GM11168 (cell line): Measurements from ENCODE around the gene SLC4A4.

Source experiments
- in situ Hi-C: fragments of 300-500 bp; cut with MboI; formaldehyde crosslinking; loops from one replicate; pipeline ENCODE4 v1.12.0; 2022; ENCODE audit warnings: low sequenced_read_pairs; ENCODE audit not compliant: unreplicated experiment

SLC4A4 gene

DNA sequence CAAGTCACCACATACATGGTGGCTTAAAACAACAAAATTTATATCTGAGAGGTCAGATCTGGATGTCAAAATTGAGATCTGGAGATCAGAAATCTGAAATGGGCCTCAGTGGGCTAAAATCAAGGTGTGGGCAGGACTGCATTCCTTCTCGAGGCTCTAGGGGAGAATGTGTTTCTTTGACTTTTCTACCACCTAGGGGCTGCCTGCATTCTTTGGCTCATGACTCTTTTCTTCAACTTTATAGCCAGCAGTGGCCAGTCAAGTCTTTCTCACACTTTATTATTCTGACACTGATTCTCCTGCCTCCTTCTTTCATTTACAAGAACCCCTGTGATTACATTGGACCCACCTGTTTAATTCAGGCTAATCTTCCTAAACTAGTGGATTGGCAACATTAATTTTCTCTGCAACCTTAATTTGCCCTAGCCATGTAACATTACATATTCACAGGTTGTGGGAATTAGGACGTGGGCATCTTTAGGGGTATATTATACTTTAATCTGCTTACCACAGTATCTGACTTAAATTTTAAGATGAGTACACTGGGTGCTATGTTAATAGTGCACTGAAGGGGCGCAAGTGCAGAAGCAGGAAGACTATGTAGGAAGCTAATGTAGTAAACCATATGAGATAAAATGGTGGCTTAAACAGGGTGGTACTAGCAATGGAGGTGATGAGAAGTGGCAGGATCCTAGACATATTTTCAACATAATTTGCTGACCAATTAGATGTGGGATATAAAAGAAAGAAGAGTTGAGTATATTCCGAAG is 188.0 kb downstream of the SLC4A4 start:
- in situ Hi-C loops, result no loop called here

DNA sequence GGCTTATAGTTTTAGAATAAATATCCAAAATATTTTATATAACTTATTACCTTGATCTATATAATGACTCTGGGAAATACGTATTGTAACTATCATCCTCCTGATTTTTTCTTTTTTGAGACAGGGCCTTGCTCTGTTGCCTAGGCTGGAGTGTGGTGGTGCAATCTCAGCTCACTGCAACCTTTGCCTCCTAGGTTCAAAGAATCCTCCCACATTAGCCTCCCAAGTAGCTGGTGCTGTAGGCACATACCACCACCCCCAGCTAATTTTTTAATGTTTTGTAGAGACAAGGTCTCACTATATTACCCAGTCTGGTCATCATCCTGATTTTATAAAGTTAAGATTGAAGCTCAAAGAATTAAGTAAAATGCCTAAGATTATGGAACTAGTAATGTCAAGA is 193.6 kb downstream of the SLC4A4 start:
- in situ Hi-C loops, result no loop called here

DNA sequence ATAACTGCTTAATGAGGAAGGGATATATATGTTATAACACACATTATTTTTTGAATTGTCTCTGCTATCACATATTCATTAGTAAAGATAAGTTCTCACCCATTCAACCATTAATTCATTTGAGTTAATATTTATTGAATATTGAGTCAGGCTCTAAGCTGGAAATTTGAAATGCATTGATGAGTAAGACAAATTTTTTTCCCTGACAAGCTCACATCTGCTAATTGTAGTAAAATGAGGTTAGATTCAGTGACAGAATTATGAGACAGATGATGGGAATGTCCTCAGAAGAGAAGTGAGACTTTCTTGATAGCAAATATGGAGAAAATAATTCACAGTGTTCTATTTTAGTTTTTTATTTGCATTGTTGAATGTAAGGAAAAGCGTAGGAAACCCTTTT is 194.3 kb downstream of the SLC4A4 start:
- in situ Hi-C loops, result no loop called here

DNA sequence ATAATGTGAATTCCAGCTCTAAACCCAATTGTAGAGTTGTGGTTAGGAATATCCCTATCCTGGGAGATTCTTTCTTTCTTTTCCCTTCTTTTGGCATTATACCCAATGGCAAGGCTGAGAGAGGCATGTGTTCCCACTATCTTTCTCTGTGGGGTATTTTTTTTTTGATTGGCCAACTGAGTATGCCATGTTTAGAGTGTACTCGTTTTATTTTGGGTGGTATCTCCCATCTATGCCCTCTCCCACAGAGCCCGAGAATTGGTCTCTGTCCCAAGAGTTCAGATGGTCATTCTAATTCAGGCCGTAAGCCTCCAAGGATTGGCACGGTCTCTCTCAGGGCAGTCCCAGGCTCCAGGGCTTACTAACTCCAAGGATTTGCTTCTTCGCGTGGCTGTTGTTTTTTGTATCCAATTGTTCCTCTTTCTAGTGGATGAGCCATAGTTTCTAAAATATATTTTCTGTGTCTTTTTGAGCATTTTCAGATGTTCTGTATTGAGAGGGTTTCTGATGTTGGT is 198.8 kb downstream of the SLC4A4 start:
- in situ Hi-C loops, result no loop called here

DNA sequence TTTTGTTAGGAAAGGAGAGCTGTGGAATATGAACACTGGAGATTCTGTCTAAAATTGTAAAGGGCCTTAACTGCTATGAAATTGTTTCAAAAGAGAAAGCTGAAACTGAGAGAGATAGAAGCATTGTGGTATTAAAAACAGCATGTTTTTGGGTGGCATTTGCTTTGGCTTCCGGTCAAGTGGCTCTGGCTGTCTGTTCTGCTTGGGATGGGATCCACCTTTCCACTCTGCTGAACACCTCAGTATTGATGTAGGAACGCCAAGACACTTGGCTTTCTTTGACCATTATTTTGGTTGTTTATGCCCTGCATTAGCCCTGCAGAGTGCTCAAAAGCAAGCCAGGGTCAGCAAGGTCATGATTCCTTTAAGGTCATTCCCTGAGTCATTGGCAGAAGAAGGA is 199.7 kb downstream of the SLC4A4 start:
- in situ Hi-C loops, result no loop called here

DNA sequence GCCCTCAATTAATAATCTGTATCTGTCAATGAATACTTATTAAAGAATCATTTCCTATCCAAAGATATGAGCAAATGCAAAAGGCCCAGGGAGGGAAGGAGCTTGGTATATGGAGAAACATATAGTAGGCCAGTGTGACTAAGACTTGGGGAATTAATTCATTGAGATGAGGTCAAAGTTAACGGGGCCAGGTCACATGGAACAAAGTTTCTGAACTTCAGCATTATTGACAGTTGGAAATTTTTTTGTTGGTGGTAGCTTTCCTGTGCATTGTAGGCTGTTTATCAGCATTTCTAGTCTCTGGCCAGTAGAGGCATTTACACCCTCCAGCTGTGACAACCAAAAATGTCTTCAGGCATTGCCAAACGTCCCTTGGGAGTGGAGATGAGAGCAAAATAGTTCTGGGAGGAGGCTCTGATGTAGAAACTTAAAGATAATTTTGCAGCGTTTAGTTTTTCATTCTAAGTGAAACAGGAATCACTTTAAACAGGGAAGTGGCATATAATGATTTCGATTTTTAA is 202.0 kb downstream of the SLC4A4 start:
- in situ Hi-C loops, result no loop called here

DNA sequence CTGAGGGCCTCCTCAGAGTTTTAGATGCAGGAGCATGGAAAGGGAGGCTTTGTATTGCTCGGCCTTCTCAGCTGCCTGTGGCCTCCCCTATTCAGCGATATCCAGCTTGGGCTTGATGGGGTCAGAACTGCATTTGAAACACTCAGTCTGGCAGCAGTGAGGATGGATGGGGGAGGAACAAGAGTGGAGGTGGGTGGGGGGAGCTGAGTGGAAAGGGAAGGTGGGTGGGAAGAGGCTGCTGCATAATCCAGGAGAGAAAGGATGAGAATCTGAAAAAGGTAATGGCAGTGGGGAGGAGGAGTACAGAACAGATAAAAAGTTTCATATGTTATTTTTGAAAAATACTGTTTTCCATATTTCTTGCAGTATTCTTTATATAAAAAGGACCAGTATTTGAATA is 202.7 kb downstream of the SLC4A4 start:
- in situ Hi-C loops, result no loop called here

DNA sequence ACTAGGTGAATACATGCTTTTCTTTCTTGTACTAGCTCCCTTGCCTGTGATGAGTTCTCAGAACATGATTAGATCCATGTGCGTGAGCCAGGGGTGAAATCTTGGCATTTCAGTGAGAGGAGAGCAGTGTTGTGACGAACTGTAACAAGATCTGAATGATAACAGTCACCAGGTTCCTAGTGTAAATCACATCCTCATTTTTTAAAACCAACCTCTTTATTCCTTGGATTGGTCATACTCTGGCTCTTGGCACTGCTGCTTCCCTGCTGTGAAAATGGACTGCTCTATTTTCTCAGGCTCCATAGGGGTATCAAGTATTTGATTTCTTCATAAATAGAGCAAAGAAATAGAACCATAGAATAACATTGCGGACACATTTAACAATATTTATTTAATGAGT is 206.3 kb downstream of the SLC4A4 start:
- in situ Hi-C loops, result no loop called here

DNA sequence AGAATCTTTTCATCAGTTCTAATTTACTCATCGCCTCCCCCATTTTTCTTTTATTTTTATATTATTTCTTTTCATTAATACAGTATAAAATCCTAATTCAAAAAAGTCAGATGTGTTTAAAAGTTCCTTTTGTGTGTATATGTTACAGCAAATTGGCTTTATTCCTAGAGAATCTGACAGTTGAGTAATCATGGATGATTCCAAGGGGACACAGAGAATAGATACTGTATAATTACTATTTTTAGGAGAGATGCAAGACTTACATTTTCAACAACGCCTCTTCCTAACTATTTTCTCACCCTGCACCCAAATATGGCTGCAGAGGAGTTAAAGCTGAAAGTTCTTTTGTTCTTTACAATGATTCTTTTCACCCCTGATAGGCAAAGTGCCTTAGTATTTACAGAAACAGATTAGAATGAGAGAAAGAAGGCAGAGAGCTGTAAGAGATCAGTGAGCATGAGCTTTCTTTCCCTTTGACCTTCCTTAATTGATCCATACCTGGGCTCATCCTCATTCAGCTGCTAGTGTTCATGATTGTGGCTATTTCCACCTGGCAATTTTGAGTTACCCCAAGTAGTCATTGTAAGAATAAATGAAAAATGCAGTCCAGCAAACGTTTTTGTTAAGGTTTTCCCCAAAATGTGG is 210.8 kb downstream of the SLC4A4 start:
- in situ Hi-C loops, result no loop called here

DNA sequence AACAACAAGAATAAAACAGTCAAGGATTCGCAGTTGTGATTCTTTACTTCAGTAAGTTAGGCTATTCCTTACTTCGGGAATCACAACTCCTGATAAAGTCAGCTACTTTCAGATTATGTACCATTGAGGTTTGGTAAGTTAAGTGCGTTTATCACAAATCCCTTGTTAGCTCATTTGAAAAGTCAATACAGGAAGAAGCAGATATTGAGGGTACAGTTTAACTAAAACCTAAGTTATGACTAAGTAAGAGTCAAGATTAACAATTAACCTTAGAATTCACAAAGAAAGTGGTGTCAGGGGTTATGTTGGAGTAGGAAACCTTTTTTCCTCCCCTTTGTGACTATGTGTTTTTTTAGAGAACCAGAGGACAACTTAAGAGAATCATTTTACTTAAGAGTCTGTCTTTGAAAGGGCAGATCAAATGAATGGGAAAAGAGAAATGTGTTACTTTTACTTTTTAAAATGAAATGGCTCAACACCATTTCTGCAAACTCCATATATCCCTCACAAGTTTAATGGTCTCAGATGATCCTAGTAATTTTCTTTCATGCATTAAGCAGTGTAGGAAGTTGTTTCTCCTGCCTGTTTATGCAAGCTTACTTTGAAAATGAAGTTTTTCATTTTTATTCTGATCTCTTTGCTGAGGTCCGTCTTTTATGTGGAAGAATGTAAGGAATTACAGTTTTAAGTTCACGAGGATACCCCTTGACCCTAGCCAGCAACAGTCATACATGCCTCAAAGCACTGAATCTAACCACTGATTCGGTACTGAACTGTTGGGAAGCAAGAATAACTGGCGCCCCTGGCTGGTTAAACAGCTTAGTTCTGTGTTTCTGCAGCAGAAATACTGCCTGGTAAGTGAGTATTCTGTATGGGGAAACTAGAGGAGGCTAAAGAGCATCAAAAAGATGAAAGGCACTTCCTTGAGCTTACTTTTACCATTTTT is 211.7 kb downstream of the SLC4A4 start:
- in situ Hi-C loops, result no loop called here

DNA sequence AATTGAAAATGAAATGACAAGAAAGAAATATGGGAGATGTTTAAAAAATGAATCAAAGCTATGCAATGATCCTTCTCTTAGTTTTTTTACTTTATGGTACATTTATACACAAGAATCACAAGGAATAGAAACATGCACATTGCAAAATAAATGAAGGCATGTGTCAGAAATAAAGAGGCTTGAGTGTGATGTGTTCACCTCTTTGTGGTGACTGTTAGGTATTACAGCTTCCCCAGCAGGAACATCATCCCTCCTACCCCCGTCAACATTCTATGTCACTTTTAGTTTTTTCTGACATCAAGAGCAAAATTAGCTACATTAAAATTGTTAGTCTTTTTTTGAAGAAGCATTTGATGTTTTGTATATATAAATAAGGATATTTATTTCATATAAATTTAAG is 214.8 kb downstream of the SLC4A4 start:
- in situ Hi-C loops, result no loop called here

DNA sequence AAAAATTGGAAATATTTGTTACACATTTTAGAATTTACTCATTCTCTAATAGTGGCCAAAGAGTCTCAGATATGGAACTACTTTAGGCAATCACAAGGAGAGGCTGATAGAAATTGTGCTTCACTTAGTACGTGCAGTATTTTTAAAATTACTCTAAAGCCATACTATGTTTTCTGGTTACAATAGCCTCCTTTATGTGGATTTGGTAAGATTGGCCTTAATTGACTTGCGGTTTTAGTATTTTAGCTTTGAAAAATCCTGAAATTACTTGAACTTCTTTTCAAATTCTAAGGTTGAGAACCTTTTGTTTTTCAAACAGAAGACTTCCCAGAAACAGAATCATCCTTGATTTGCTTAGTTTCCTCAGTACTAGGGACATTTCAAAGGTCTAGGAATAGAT is 215.2 kb downstream of the SLC4A4 start:
- in situ Hi-C loops, result no loop called here

DNA sequence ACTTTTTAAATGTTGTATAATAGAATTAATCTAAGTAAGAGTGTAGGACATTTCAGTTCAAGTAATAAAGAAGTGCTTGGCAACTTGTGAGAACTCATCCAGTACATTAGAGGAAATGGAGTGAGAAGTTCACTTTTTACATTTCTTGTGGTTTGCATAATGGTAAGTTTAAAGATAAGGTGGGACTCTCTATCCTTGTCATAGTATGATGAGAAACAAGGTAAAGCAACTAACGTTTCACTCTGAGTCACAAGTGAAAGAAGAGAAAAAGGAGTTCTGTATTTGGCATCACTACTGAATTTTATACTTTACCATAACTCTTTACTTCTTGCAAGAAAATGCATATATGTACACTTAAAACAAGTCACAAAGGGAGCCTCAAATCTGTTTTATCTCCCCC is 219.4 kb downstream of the SLC4A4 start:
- in situ Hi-C loops, result no loop called here

DNA sequence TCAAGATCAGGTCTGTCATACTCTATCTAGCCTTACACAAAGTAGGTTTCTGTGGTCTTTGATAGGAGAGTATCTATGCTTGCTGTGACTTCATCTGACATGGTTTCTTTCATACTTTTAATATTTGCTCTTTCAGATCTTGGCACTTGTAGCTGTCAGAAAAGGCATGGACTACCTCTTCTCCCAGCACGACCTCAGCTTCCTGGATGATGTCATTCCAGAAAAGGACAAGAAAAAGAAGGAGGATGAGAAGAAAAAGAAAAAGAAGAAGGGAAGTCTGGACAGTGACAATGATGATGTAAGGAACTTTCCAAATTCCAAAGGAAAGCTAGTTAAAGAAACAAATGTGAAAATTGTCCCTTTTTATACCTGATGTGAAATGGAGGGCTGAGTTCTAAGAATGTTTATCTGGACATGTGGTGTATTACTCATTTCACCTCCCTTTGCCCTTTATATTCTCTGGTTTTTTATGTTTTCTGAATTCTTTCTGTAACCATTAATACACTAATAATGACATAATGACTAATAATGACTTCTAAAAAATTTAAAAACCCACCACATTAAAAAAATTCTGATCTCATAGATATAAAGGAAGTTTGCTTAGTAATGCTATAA is 221.2 kb downstream of the SLC4A4 start:
- in situ Hi-C loops, result no loop called here

DNA sequence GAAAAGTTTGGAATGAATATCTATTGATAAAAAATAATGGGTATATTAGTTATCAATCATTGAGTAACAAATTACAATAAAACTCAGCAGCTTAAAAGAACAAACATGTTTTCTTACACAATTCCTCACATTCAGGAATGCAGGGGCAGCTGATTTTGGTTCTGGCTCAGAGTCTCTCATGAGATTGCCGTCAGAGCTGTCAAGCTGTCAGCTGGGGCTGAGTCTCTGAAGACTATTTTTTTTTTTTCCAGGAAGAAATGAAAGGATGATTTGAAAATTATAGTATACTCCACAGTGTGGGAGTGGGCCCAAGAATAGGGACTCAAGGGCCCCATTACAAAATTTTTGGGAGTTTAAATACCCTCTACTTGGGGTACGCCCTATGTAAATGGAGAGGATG is 226.0 kb downstream of the SLC4A4 start:
- in situ Hi-C loops, result no loop called here

DNA sequence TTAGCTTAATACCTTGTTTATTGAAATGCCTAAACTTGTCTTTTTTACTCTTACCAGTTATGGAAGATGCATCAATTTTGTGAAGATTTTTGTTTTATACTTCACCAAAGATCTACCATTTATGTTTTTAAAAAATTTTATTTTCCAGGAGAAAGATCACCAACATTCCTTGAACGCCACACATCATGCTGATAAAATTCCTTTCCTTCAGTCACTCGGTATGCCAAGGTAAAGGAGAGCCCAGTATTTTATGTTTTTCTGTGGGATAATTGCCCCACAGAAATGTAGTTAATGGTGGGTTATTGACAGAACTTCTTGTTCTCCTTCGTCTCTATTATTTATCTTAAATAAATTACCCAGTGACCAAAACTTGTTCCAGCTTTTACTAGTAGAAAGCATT is 228.0 kb downstream of the SLC4A4 start:
- in situ Hi-C loops, result no loop called here

DNA sequence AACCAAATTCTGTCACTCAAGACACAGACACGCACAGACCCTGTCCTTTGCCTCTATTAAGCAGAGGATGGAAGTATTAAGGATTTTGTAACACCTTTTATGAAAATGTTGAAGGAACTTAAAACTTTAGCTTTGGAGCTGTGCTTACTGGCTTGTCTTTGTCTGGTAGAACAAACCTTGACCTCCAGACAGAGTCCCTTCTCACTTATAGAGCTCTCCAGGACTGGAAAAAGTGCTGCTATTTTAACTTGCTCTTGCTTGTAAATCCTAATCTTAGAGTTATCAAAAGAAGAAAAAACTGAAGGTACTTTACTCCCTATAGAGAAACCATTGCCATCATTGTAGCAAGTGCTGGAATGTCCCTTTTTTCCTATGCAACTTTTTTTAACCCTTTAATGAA is 229.3 kb downstream of the SLC4A4 start:
- in situ Hi-C loops, result no loop called here

DNA sequence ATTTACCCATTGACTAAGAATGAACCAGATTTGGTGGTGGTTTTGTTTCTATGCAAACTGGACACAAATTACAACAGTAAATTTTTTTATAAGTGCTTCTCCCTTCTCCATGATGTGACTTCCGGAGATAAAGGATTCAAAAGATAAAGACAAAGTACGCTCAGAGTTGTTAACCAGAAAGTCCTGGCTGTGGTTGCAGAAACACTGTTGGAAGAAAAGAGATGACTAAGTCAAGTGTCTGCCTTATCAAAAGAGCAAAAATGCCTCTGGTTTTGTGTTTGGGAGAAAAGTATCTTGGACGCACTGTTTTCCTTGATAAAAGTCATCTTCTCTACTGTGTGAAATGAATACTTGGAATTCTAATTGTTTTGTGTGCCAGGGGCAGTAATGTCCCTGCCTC is 231.7 kb downstream of the SLC4A4 start:
- in situ Hi-C loops, result no loop called here

DNA sequence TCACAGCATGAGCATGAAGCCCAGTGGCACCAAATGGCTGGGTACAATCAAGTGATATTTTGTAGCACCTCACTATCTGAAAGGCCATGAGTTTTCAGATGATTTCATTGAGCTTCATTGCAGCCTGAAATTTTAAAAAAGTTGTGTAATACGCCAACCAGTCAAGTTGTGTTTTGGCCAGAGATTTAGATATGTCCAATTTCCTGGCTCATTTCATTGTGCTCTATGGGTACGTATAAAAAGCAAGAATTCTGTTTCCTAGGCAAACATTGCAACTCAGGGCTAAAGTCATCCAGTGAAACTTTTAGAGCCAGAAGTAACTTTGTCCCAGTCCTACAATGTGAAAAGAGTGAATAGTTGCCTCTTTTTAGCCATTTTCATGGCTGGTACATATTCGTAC is 232.5 kb downstream of the SLC4A4 start:
- in situ Hi-C loops, result no loop called here

DNA sequence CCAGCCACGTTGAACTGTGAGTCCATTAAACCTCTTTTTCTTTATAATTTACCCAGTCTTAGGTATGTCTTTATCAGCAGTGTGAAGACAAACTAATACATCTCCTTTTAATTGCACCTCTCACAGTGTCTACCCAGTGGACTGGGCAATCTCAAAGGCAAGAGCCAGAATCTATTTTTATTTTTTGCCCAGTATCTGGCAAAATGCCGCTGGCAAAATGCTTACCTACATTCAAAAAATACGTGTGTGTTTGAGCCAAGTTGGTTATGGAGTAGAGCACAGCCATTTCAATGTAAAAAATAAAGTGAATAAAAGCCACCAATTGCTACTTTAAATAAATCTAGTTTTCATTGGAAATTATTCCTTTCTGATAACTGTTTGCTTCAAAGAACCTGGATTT is 245.2 kb downstream of the SLC4A4 start:
- in situ Hi-C loops, result no loop called here
